Kidney (tissue), 14 donors: ENCODE results near the gene ERH. TPM values are rescaled to one million over a fixed set of nuclear protein-coding genes. Genes with fewer than 3 reads are reported as not detected.

Experiments
- DNase-seq, 5 donors: peaks; one replicate each; pipeline ENCODE4 v3.0.0-alpha.2; 2013 to 2020
- FAIRE-seq: peaks from 2 replicates; lab custom pipeline; 2012; peaks lifted over from hg19 to GRCh38; lab: Jason Lieb, UNC
- H3K27ac ChIP-seq, 2 donors: one replicate each; pipeline ENCODE4 v1.7.0; 2013; ENCODE audit warnings: low read depth in 2 of 2, low read length in 2 of 2, inconsistent platforms in 1 of 2
- H3K27me3 ChIP-seq: one replicate; pipeline ENCODE4 v1.7.1; 2013; ENCODE audit warnings: low read length, inconsistent platforms; ENCODE audit not compliant: control insufficient read depth, insufficient read depth
- H3K36me3 ChIP-seq, 3 donors: one replicate each; pipeline versions ENCODE4 v1.7.0 to v1.7.1; 2013; ENCODE audit warnings: low read length in 3 of 3, control low read depth in 1 of 3, inconsistent platforms in 1 of 3; ENCODE audit not compliant: insufficient read depth in 3 of 3, control insufficient read depth in 2 of 3
- H3K4me1 ChIP-seq, 3 donors: one replicate each; pipeline versions ENCODE4 v1.7.0 to v1.7.1; 2013; ENCODE audit warnings: low read length in 3 of 3, inconsistent platforms in 1 of 3, low read depth in 1 of 3; ENCODE audit not compliant: control insufficient read depth in 2 of 3, insufficient read depth in 2 of 3
- H3K4me3 ChIP-seq, 3 donors: one replicate each; pipeline versions ENCODE4 v1.7.0 to v1.8.1; 2013; ENCODE audit warnings: low read length in 3 of 3, control low read depth in 1 of 3, inconsistent platforms in 1 of 3
- H3K9ac ChIP-seq, 3 donors: one replicate each; pipeline versions ENCODE4 v1.7.0 to v1.7.1; 2013; ENCODE audit warnings: low read length in 3 of 3, control low read depth in 1 of 3, inconsistent platforms in 1 of 3
- H3K9me3 ChIP-seq, 3 donors: one replicate each; pipeline versions ENCODE4 v1.7.0 to v1.7.1; 2013; ENCODE audit warnings: low read length in 3 of 3, control low read depth in 1 of 3, inconsistent platforms in 1 of 3; ENCODE audit not compliant: control insufficient read depth in 2 of 3, insufficient read depth in 1 of 3
- intact Hi-C: fragments of 100-400 bp; cut with DNase I; formaldehyde crosslinking; loops from one replicate; pipeline ENCODE4 v1.11.1; 2022
- polyA plus RNA-seq: library from polyadenylated mRNA; stranded (reverse); fragments of 350-450 nt; fragmentation: Illumina TruSeq; extraction: RNeasy Lipid Tissue Mini Kit (QIAGEN cat#74804); gene quantifications from one replicate; pipeline ENCODE4 v1.2.3, GENCODE V29; 2014; ENCODE audit warnings: low read depth, low replicate concordance; ENCODE audit not compliant: insufficient read depth
- total RNA-seq: library from RNA; stranded (reverse); fragmentation: NEBNext Ultra II Directional; extraction: Animal tissue kit (Norgen Biotek cat#: 25700); gene quantifications from one replicate; pipeline ENCODE4 v1.2.1, GENCODE V29; 2021
- TF ChIP-seq, protein P1 (sequence below): IDR thresholded peaks from 3 replicates; pipeline ENCODE4 v1.5.1; 2012; ENCODE audit warnings: mild to moderate bottlenecking, moderate library complexity, borderline replicate concordance; ENCODE audit not compliant: insufficient read depth; ENCODE audit errors: extremely low read depth
- donor health status: control.
- donor health status: control.
- donor health status: control.
- donor health status: control.
- donor health status: control.
- donor health status: DM: yes; HTN: yes; CAD: no.
- donor health status: Normal renal cell carcinoma (clear cell type).

The ERH gene
- total and polyA plus RNA-seq, 2 donors from 2014 or later, result 168 to 193 TPM

- no peaks in the 10 kb centered on the region for H3K27me3 ChIP-seq
- H3K4me1 ChIP-seq, result peaks cover 0 to under 1% (median 0%) of the 10 kb centered on the region in 3 donors
- H3K9me3 ChIP-seq, result no peaks in the 10 kb centered on the region
- TF ChIP-seq, protein P1, sequence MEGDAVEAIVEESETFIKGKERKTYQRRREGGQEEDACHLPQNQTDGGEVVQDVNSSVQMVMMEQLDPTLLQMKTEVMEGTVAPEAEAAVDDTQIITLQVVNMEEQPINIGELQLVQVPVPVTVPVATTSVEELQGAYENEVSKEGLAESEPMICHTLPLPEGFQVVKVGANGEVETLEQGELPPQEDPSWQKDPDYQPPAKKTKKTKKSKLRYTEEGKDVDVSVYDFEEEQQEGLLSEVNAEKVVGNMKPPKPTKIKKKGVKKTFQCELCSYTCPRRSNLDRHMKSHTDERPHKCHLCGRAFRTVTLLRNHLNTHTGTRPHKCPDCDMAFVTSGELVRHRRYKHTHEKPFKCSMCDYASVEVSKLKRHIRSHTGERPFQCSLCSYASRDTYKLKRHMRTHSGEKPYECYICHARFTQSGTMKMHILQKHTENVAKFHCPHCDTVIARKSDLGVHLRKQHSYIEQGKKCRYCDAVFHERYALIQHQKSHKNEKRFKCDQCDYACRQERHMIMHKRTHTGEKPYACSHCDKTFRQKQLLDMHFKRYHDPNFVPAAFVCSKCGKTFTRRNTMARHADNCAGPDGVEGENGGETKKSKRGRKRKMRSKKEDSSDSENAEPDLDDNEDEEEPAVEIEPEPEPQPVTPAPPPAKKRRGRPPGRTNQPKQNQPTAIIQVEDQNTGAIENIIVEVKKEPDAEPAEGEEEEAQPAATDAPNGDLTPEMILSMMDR, result no peak
- no peak overlapping the region for H3K4me3 ChIP-seq
- intact Hi-C loops, result no loop called here
- no peak for FAIRE-seq
- peak in 1 of 5 donors; percentile 15 for DNase-seq
- no peak overlapping the region for H3K9ac ChIP-seq
- H3K36me3 ChIP-seq, result no peaks in the 10 kb centered on the region
- H3K27ac ChIP-seq, result no peak overlapping the region
Observed at GRCh38 chr14:69360438-69361108, 37.5 kb downstream of the ERH start.

- TF ChIP-seq, protein P1, result no peak
- intact Hi-C loops, result loop anchor here (10.0 kb wide), 1 partner anchor 104 kb away; no protein-coding TSS in a partner anchor
- no peak overlapping the region for H3K4me3 ChIP-seq
- no peaks in the 10 kb centered on the region for H3K27me3 ChIP-seq
- H3K9me3 ChIP-seq, result no peaks in the 10 kb centered on the region
- H3K27ac ChIP-seq, result no peak overlapping the region
- no peak overlapping the region for H3K9ac ChIP-seq
- FAIRE-seq (no peak), DNase-seq (no peak)
- no peaks in the 10 kb centered on the region for H3K36me3 ChIP-seq
- peaks cover 0 to 4% (median 0%) of the 10 kb centered on the region in 3 donors for H3K4me1 ChIP-seq
Observed at GRCh38 chr14:69358966-69359365, 39.1 kb downstream of the ERH start.

- TF ChIP-seq, protein P1, result no peak
- Histone ChIP-seq H3K27ac (no peak overlapping the region), H3K9ac (no peak overlapping the region), H3K4me1 (peaks cover 0 to 4% (median 0%) of the 10 kb centered on the region in 3 donors), H3K4me3 (no peak overlapping the region), H3K9me3 (no peaks in the 10 kb centered on the region), H3K27me3 (no peaks in the 10 kb centered on the region), H3K36me3 (no peaks in the 10 kb centered on the region)
- DNase-seq (no peak), FAIRE-seq (no peak)
- intact Hi-C loops, result loop anchor here (10.0 kb wide), 1 partner anchor 104 kb away; no protein-coding TSS in a partner anchor
Observed at GRCh38 chr14:69358233-69358963, 39.7 kb downstream of the ERH start.
